ENCODE data around the gene SLC13A5.
A peak's percentile ranks its signal among the peaks of the same experiment; 100 is the strongest.
"Not testable (repeated sequence)": the region's sequence is repeated elsewhere in the genome, so short reads cannot be mapped to it uniquely, and the experiment has no call there.

Gene SLC13A5

GRCh38 chr17:6658411-6658810 lies 54.8 kb downstream of the SLC13A5 start:
- H3K36me3 ChIP-seq (ENCODE audit: control insufficient read depth, insufficient read depth, low read length); H3K4ac ChIP-seq (ENCODE audit: low read depth, low read length); DNase-seq; H3K9ac ChIP-seq (ENCODE audit: low read length); H2BK120ac ChIP-seq (ENCODE audit: low read depth, low read length); H3K4me1 ChIP-seq (ENCODE audit: control insufficient read depth, low read depth, low read length); H3K56ac ChIP-seq (ENCODE audit: low read length); H4K5ac ChIP-seq (ENCODE audit: low read length); H3K79me1 ChIP-seq (ENCODE audit: low read length); H2BK5ac ChIP-seq (ENCODE audit: low read length); H2AK5ac ChIP-seq (ENCODE audit: low read length); H2BK15ac ChIP-seq (replicated peaks; ENCODE audit: low read depth); H3K4me2 ChIP-seq (ENCODE audit: low read length); H3K27ac ChIP-seq (ENCODE audit: low read depth, low read length); H3K23ac ChIP-seq (ENCODE audit: low read length); H4K8ac ChIP-seq (ENCODE audit: low read depth, low read length); H3K79me2 ChIP-seq (ENCODE audit: control insufficient read depth, insufficient read depth, low read length); H3K4me3 ChIP-seq (ENCODE audit: low read length); H3K27me3 ChIP-seq (ENCODE audit: insufficient read depth, low read length, poor library complexity); H3K18ac ChIP-seq (ENCODE audit: low read length): not testable (repeated sequence)
- WGBS (ENCODE audit: extremely low coverage, insufficient coverage, low lambda C conversion rate) = no CpG with 5 or more reads among the region's 5 CpGs

DNA sequence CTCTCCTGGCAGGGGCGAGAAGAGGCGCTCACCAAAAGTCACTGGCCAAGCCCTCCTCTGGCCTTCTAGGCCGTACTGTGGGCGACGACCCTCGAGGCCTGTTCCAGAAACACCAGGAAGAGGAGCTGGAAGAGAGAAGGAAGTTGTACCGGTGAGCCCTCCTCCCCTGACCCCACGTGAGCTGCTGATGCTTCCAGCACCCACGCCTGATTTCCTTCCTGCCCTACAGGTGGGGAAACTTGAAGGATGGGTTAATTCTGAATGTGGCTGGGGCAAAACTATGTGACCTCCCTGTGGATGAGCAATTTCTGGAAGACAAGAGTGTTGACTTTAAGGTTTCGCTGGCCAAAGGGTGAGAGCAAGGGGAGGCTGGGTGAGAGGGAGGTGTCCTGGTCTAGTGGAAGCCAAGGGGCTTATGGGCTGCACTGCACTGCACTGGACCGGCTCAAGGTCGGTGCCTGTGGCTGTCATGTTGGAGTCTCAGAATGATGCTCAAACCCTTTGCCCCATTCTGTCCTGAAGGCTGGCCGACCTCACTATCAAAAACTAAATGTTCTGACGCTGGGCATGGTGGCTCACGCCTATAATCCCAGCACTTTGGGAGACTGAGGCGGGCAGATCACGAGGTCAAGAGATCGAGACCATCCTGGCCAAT lies 55.4 kb downstream of the SLC13A5 start:
- no CpG with 5 or more reads among the region's 18 CpGs for WGBS (ENCODE audit: extremely low coverage, insufficient coverage, low lambda C conversion rate)
- no peak overlapping the region for H3K4ac ChIP-seq (ENCODE audit: low read depth, low read length)
- H3K56ac ChIP-seq (ENCODE audit: low read length) = peak overlapping the region; percentile 70
- no peak overlapping the region for H2BK120ac ChIP-seq (ENCODE audit: low read depth, low read length)
- no peak overlapping the region for H3K18ac ChIP-seq (ENCODE audit: low read length)
- H2AK5ac ChIP-seq (ENCODE audit: low read length) = no peak overlapping the region
- H3K27me3 ChIP-seq (ENCODE audit: insufficient read depth, low read length, poor library complexity) = peaks cover 5% of the 10 kb centered on the region
- no peak overlapping the region for H2BK15ac ChIP-seq (replicated peaks; ENCODE audit: low read depth)
- H3K9ac ChIP-seq (ENCODE audit: low read length) = peak overlapping the region; percentile 47
- H4K5ac ChIP-seq (ENCODE audit: low read length) = no peak overlapping the region
- H3K27ac ChIP-seq (ENCODE audit: low read depth, low read length) = no peak overlapping the region
- DNase-seq = no peak
- H3K4me3 ChIP-seq (ENCODE audit: low read length) = no peak overlapping the region
- peaks cover 3% of the 10 kb centered on the region for H3K4me1 ChIP-seq (ENCODE audit: control insufficient read depth, low read depth, low read length)
- peak overlapping the region; percentile 34 for H3K4me2 ChIP-seq (ENCODE audit: low read length)
- H4K8ac ChIP-seq (ENCODE audit: low read depth, low read length) = no peak overlapping the region
- H3K79me1 ChIP-seq (ENCODE audit: low read length) = no peaks in the 10 kb centered on the region
- H3K36me3 ChIP-seq (ENCODE audit: control insufficient read depth, insufficient read depth, low read length) = no peaks in the 10 kb centered on the region
- H2BK5ac ChIP-seq (ENCODE audit: low read length) = no peak overlapping the region
- H3K23ac ChIP-seq (ENCODE audit: low read length) = no peak overlapping the region
- no peaks in the 10 kb centered on the region for H3K79me2 ChIP-seq (ENCODE audit: control insufficient read depth, insufficient read depth, low read length)

GRCh38 chr17:6656797-6657632 lies 56.2 kb downstream of the SLC13A5 start:
- H2BK5ac ChIP-seq (ENCODE audit: low read length); H2AK5ac ChIP-seq (ENCODE audit: low read length); H3K4ac ChIP-seq (ENCODE audit: low read depth, low read length); H3K79me2 ChIP-seq (ENCODE audit: control insufficient read depth, insufficient read depth, low read length); H2BK15ac ChIP-seq (replicated peaks; ENCODE audit: low read depth); H3K79me1 ChIP-seq (ENCODE audit: low read length); H3K36me3 ChIP-seq (ENCODE audit: control insufficient read depth, insufficient read depth, low read length); H3K27ac ChIP-seq (ENCODE audit: low read depth, low read length); H4K5ac ChIP-seq (ENCODE audit: low read length); H3K27me3 ChIP-seq (ENCODE audit: insufficient read depth, low read length, poor library complexity); H3K4me3 ChIP-seq (ENCODE audit: low read length); H3K18ac ChIP-seq (ENCODE audit: low read length); H4K8ac ChIP-seq (ENCODE audit: low read depth, low read length); H3K23ac ChIP-seq (ENCODE audit: low read length); H3K4me1 ChIP-seq (ENCODE audit: control insufficient read depth, low read depth, low read length); H2BK120ac ChIP-seq (ENCODE audit: low read depth, low read length): not testable (repeated sequence)
- H3K4me2 ChIP-seq (ENCODE audit: low read length) = peak overlapping the region; percentile 34
- DNase-seq = peak; percentile 75
- peak overlapping the region; percentile 47 for H3K9ac ChIP-seq (ENCODE audit: low read length)
- peak overlapping the region; percentile 70 for H3K56ac ChIP-seq (ENCODE audit: low read length)
- no CpG with 5 or more reads among the region's 55 CpGs for WGBS (ENCODE audit: extremely low coverage, insufficient coverage, low lambda C conversion rate)

DNA sequence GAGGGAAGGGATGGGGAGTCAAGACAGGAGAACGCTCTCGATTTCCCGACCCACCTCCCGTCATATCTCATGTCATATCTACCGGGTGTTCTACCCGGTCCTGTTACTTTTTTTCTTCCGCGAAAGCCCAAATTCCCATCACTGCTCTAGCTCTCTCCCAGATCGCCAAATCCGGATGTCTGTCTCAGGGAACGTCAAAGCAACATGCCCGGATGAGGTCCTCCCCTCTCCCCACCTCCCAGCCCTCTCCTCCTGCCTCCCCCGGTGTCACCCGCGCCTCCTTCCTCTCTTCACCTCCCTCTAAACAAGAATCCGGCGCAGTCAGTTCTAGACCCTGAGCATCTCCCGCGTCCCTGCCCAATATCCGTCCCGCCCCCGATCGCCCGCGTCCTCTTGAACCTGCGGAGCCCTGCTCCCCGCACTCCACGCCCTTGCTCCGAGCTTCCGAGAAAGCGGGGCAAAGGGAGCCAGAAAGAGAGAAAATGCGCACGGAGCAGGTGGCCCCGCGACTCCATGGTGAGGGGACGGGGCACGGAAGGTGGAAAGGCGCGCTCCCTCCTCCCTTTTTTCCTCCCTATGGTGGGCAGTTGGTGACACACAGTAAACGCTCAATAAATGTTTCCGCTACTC lies 57.3 kb downstream of the SLC13A5 start:
- DNase-seq; H3K4me2 ChIP-seq (ENCODE audit: low read length); H3K56ac ChIP-seq (ENCODE audit: low read length); H3K23ac ChIP-seq (ENCODE audit: low read length); H3K18ac ChIP-seq (ENCODE audit: low read length); H3K4me1 ChIP-seq (ENCODE audit: control insufficient read depth, low read depth, low read length); H3K4me3 ChIP-seq (ENCODE audit: low read length); H2BK5ac ChIP-seq (ENCODE audit: low read length); H3K27me3 ChIP-seq (ENCODE audit: insufficient read depth, low read length, poor library complexity); H2AK5ac ChIP-seq (ENCODE audit: low read length); H4K8ac ChIP-seq (ENCODE audit: low read depth, low read length); H3K79me2 ChIP-seq (ENCODE audit: control insufficient read depth, insufficient read depth, low read length); H3K4ac ChIP-seq (ENCODE audit: low read depth, low read length); H2BK120ac ChIP-seq (ENCODE audit: low read depth, low read length); H4K5ac ChIP-seq (ENCODE audit: low read length); H3K79me1 ChIP-seq (ENCODE audit: low read length); H2BK15ac ChIP-seq (replicated peaks; ENCODE audit: low read depth); H3K27ac ChIP-seq (ENCODE audit: low read depth, low read length); H3K9ac ChIP-seq (ENCODE audit: low read length); H3K36me3 ChIP-seq (ENCODE audit: control insufficient read depth, insufficient read depth, low read length): not testable (repeated sequence)
- no CpG with 5 or more reads among the region's 41 CpGs for WGBS (ENCODE audit: extremely low coverage, insufficient coverage, low lambda C conversion rate)

- no peak overlapping the region for H3K18ac ChIP-seq (ENCODE audit: low read length)
- H4K5ac ChIP-seq (ENCODE audit: low read length) = no peak overlapping the region
- peak overlapping the region; percentile 32 for H3K4me2 ChIP-seq (ENCODE audit: low read length)
- H3K56ac ChIP-seq (ENCODE audit: low read length) = peak overlapping the region; percentile 65
- peaks cover 3% of the 10 kb centered on the region for H3K4me1 ChIP-seq (ENCODE audit: control insufficient read depth, low read depth, low read length)
- H3K4me3 ChIP-seq (ENCODE audit: low read length) = no peak overlapping the region
- H2BK5ac ChIP-seq (ENCODE audit: low read length) = no peak overlapping the region
- H3K23ac ChIP-seq (ENCODE audit: low read length) = no peak overlapping the region
- DNase-seq = peak; percentile 85
- H3K4ac ChIP-seq (ENCODE audit: low read depth, low read length) = no peak overlapping the region
- H3K79me2 ChIP-seq (ENCODE audit: control insufficient read depth, insufficient read depth, low read length) = peaks cover 5% of the 10 kb centered on the region
- H3K27me3 ChIP-seq (ENCODE audit: insufficient read depth, low read length, poor library complexity) = peaks cover 5% of the 10 kb centered on the region
- H3K27ac ChIP-seq (ENCODE audit: low read depth, low read length) = no peak overlapping the region
- H2BK120ac ChIP-seq (ENCODE audit: low read depth, low read length) = no peak overlapping the region
- no peak overlapping the region for H2AK5ac ChIP-seq (ENCODE audit: low read length)
- no peaks in the 10 kb centered on the region for H3K36me3 ChIP-seq (ENCODE audit: control insufficient read depth, insufficient read depth, low read length)
- H4K8ac ChIP-seq (ENCODE audit: low read depth, low read length) = no peak overlapping the region
- H3K79me1 ChIP-seq (ENCODE audit: low read length) = no peaks in the 10 kb centered on the region
- peak overlapping the region; percentile 45 for H3K9ac ChIP-seq (ENCODE audit: low read length)
- no peak overlapping the region for H2BK15ac ChIP-seq (replicated peaks; ENCODE audit: low read depth)
- no CpG with 5 or more reads among the region's 46 CpGs for WGBS (ENCODE audit: extremely low coverage, insufficient coverage, low lambda C conversion rate)
Measured at GRCh38 chr17:6654841-6655731, 58.1 kb downstream of the SLC13A5 start.

Measured in mesendoderm (in vitro differentiated cells).